ENCODE data around the gene NOP14.

DNA sequence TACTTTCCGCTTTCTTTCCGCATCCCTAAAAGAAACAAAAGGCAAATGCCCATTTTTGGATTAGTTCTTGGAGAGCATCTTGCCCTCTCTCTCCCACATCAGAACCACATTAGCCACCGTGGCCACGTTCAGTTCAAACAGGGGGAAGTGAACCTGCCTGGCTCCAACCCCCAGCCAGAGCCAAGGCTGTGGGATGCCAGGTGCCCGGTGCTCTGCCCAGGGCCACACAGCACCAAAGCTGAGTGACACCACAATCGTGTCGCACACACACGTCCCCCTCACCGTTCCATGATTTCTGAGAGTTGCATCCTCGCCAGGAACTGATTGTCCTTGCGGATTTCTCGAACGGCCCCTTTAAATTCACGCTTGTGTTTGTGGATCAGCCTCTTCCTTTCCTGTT lies 24.3 kb downstream of the NOP14 start:
- TF ChIP-seq CTCF (conservative IDR thresholded peaks at IDR 0.05) (no peak), EZH2 (IDR thresholded peaks at IDR 0.05; ENCODE audit: low read depth) (no peak)
